WERI-Rb-1 (cell line): ENCODE results near the gene MMP21.

Experiments used
- DNase-seq: peaks from one replicate; pipeline ENCODE4 v3.0.0-alpha.2; 2020
- H3K27ac ChIP-seq: fragments of 250-450 bp; sonication (Bioruptor Pico); 2 replicates; pipeline ENCODE4 v1.5.1; 2020; ENCODE audit warnings: mild to moderate bottlenecking, moderate library complexity
- H3K27me3 ChIP-seq: fragments of 250-450 bp; sonication (Bioruptor Pico); 2 replicates; pipeline ENCODE4 v1.5.1; 2021; ENCODE audit warnings: mild to moderate bottlenecking, low read depth, moderate library complexity; ENCODE audit not compliant: insufficient read depth, severe bottlenecking
- H3K36me3 ChIP-seq: fragments of 250-450 bp; sonication (Bioruptor Pico); 2 replicates; pipeline ENCODE4 v1.5.1; 2020; ENCODE audit warnings: mild to moderate bottlenecking, moderate library complexity
- H3K4me3 ChIP-seq: 2 replicates; pipeline ENCODE4 v1.5.1; 2011; ENCODE audit warnings: low read depth, mild to moderate bottlenecking, control low read depth, low read length
- H3K9me3 ChIP-seq: fragments of 250-450 bp; sonication (Bioruptor Pico); 2 replicates; pipeline ENCODE4 v1.5.1; 2021; ENCODE audit warnings: mild to moderate bottlenecking, moderate library complexity; ENCODE audit not compliant: severe bottlenecking
- TF ChIP-seq, protein P1 (sequence below): IDR thresholded peaks from 2 replicates; pipeline ENCODE4 v1.5.1; 2011; ENCODE audit warnings: low read depth, mild to moderate bottlenecking, control low read depth, inconsistent platforms, low read length

MMP21 gene, protein sequence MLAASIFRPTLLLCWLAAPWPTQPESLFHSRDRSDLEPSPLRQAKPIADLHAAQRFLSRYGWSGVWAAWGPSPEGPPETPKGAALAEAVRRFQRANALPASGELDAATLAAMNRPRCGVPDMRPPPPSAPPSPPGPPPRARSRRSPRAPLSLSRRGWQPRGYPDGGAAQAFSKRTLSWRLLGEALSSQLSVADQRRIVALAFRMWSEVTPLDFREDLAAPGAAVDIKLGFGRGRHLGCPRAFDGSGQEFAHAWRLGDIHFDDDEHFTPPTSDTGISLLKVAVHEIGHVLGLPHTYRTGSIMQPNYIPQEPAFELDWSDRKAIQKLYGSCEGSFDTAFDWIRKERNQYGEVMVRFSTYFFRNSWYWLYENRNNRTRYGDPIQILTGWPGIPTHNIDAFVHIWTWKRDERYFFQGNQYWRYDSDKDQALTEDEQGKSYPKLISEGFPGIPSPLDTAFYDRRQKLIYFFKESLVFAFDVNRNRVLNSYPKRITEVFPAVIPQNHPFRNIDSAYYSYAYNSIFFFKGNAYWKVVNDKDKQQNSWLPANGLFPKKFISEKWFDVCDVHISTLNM

DNA sequence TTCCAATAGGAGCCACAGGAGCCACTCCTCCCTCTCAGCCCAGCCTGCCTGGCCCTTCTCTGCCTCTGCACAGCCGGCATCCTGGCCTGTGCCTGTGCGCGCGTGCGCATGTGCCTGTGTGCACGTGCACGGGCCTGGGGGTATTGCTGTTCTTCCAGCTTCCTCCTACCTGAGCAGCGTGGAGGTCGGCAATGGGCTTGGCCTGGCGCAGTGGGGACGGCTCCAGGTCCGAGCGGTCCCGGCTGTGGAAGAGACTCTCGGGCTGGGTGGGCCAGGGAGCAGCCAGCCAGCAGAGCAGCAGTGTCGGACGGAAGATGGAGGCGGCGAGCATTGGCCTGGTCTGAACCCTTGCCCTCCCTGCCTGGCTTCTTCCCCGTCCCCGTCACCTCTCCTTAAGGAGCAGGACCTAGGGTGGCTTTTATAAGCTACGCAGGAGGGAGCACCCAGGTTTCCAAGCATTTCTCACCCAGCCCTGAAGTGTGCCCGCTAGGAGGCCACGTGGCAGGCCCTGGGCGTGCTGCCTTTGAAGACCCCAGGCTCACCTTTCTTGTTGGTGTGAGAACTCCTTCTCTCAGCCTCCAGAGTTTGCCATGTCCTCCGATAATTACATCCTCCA, at the start of gene MMP21:
Gene MMP21 (minus strand): TSS at position 331 of the 616 bp plus-strand sequence. CDS start 0 bp downstream, at position 331.
- Histone ChIP-seq H3K4me3 (no peak within 1 kb of the TSS), H3K9me3 (peaks cover 6% of the 10 kb centered on the region), H3K27me3 (no peaks in the 10 kb centered on the region), H3K27ac (no peak within 1 kb of the TSS), H3K36me3 (no peaks in the 10 kb centered on the region)
- TF ChIP-seq, protein P1, sequence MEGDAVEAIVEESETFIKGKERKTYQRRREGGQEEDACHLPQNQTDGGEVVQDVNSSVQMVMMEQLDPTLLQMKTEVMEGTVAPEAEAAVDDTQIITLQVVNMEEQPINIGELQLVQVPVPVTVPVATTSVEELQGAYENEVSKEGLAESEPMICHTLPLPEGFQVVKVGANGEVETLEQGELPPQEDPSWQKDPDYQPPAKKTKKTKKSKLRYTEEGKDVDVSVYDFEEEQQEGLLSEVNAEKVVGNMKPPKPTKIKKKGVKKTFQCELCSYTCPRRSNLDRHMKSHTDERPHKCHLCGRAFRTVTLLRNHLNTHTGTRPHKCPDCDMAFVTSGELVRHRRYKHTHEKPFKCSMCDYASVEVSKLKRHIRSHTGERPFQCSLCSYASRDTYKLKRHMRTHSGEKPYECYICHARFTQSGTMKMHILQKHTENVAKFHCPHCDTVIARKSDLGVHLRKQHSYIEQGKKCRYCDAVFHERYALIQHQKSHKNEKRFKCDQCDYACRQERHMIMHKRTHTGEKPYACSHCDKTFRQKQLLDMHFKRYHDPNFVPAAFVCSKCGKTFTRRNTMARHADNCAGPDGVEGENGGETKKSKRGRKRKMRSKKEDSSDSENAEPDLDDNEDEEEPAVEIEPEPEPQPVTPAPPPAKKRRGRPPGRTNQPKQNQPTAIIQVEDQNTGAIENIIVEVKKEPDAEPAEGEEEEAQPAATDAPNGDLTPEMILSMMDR, result no peak
- DNase-seq, result no peak

DNA sequence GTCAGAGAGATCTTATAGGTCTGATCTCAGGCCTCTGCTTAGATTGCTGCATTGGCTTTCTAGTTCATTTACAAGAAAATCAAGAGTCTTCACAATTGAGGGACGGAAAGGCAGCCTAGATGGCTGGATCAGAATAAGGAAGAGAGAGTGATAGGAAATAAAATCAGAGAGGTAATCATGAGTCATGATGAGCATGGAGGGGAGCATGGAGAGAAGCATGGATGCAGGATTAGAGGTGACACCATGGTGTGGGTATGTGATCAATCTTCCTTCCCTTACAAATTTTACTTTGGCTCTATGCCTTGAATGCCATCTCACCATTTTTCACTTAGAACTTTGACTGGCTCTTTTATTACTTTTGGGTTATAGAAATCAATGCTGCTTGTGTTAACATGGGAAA, 49.1 kb upstream of the MMP21 start:
- Histone ChIP-seq H3K27ac (no peak overlapping the region), H3K27me3 (no peaks in the 10 kb centered on the region), H3K4me3 (peak overlapping the region; percentile 95; the same call in 1 of the 2 replicates), H3K36me3 (peaks cover 47% of the 10 kb centered on the region), H3K9me3 (no peaks in the 10 kb centered on the region)
- no peak for DNase-seq
- TF ChIP-seq, protein P1, result no peak

DNA sequence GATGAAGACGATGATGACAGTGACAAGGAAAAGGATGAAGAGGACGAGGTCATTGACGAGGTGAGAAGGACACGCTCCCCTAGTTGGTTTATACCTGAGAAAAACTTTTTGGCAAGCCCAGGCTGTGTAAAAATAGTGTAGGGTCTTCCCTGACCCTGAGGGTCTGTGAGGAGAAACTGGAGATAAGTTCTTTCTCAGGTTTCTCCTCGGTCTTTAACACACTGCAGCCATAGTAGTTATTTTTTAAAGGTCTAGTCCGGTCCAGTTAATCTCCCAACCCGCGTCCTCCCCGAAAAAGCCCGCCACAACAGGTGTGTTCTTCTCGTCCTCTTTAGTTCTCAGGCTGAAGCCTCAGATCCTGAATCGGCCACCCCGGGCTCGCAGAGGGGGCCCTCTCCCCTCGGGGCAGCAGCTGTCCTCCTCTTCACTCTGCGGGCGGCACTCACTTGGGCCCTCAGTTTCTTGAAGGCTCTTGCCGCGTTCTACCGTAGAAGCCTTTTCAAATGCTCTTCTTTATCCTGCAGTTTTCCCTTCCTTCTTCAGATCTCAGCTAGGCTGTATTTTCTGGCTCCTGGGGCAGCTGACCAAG, 48.1 kb upstream of the MMP21 start:
- Histone ChIP-seq H3K27ac (peak overlapping the region; percentile 99), H3K4me3 (peak overlapping the region; percentile 95), H3K36me3 (peaks cover 38% of the 10 kb centered on the region), H3K27me3 (no peaks in the 10 kb centered on the region), H3K9me3 (no peaks in the 10 kb centered on the region)
- TF ChIP-seq, protein P1, result no peak
- peak; percentile 12 for DNase-seq

DNA sequence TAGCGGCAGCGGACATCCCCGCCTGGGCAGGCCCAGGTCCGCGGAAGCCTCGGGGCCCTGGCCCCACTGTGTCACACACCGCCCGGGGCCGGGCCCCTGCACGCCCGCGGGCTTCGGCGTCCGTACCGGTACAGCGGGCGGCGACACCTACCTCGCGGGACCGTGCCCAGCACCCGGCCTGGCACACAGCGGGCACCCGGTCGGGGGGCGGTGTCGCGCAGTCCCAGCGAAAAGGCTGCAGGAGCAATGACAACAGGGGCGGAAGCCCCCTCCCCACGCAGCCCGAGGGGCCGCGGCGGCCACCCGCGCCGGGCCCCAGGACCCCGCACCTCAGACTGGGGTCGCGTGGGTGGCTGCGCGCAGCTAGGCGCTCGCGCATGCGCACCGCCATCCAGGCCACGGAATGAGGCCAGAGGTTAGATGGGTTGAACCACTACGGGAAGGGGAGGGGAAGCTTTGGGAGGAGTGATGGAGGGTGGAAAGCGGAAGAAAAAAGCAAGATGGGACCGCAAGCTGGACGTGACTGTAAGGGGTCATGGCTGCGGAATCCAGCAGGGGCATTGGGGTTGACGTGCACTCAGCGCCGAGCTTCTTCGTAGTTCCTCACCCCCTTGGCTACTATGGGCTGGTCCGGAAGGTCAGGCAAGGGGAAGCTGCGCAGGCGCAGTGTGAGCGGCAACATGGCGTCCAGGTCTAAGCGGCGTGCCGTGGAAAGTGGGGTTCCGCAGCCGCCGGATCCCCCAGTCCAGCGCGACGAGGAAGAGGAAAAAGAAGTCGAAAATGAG, 47.4 kb upstream of the MMP21 start, which contains the start of the genes BCCIP and UROS:
Gene BCCIP (plus strand): TSS at position 669 of the 785 bp plus-strand sequence. CDS start 12 bp downstream, at position 681.
Gene UROS (minus strand): TSS at position 381 of the 785 bp plus-strand sequence. CDS start 6,759 bp downstream, outside the sequence.
- Histone ChIP-seq H3K9me3 (no peaks in the 10 kb centered on the region), H3K36me3 (peaks cover 31% of the 10 kb centered on the region), H3K27me3 (no peaks in the 10 kb centered on the region), H3K4me3 (peak within 1 kb of the TSS; percentile 95), H3K27ac (peak within 1 kb of the TSS; percentile 99)
- TF ChIP-seq, protein P1, result no peak
- peak; percentile 88 for DNase-seq

DNA sequence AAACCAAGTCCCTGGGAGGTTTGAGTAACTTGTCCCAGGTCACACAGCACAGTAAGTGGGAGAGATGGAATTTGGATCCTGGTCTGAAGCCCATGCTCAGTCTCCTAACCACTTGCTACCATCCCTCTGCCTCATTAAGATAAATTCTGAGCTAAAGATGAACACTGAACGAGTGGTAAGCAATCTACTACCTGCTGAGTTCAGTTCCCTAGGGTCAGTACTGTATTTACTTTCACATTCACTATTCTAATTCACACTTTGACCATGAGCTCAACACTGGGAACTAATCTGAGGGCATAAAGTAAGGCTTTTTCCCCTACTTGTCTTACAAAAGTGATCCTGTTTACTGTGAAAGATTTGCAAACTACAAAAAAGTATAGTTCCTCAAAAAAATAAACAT, 45.1 kb upstream of the MMP21 start:
- H3K27ac ChIP-seq, result no peak overlapping the region
- no peaks in the 10 kb centered on the region for H3K9me3 ChIP-seq
- H3K27me3 ChIP-seq, result no peaks in the 10 kb centered on the region
- no peak for DNase-seq
- TF ChIP-seq, protein P1, result no peak
- H3K4me3 ChIP-seq, result no peak overlapping the region
- peaks cover 10% of the 10 kb centered on the region for H3K36me3 ChIP-seq
